CD14-positive monocyte (primary cell): ENCODE measurements around the gene KRTAP1-5. TPM values are rescaled to one million over a fixed set of nuclear protein-coding genes. Genes with fewer than 3 reads are reported as not detected.

Experiments used
- DNase-seq, 3 donors: peaks; one replicate each; pipeline ENCODE4 v3.0.0-alpha.2; 2011 to 2022
- H2AFZ ChIP-seq: 2 replicates; pipeline ENCODE4 v1.6.0; 2012; ENCODE audit warnings: mild to moderate bottlenecking, low read depth, low read length, inconsistent platforms; ENCODE audit not compliant: insufficient read depth, poor library complexity, severe bottlenecking
- H3K27ac ChIP-seq, 2 donors: 1 replicate in 1 of 2; 2 replicates in 1 of 2; pipeline ENCODE4 v1.5.1; 2012 to 2013; ENCODE audit warnings: low read length in 2 of 2, control low read depth in 1 of 2, inconsistent platforms in 1 of 2, low read depth in 1 of 2, mild to moderate bottlenecking in 1 of 2
- H3K27me3 ChIP-seq, 2 donors: one replicate each; pipeline versions ENCODE4 v1.6.0 to v1.6.1; 2011 to 2013; ENCODE audit warnings: low read length in 2 of 2; ENCODE audit not compliant: control insufficient read depth in 2 of 2, insufficient read depth in 2 of 2
- H3K36me3 ChIP-seq, 2 donors: replicated peaks in 1 of 2; 1 replicate in 1 of 2; 2 replicates in 1 of 2; pipeline versions ENCODE4 v1.5.1 to v1.6.1; 2012 to 2013; ENCODE audit warnings: low read length in 2 of 2, control low read depth in 1 of 2, inconsistent platforms in 1 of 2, mild to moderate bottlenecking in 1 of 2; ENCODE audit not compliant: insufficient read depth in 2 of 2, control insufficient read depth in 1 of 2
- H3K4me1 ChIP-seq, 2 donors: 1 replicate in 1 of 2; 2 replicates in 1 of 2; pipeline versions ENCODE4 v1.5.1 to v1.6.1; 2012 to 2013; ENCODE audit warnings: low read length in 2 of 2, control low read depth in 1 of 2, inconsistent platforms in 1 of 2, mild to moderate bottlenecking in 1 of 2, moderate library complexity in 1 of 2; ENCODE audit not compliant: insufficient read depth in 2 of 2, control insufficient read depth in 1 of 2
- H3K4me2 ChIP-seq: replicated peaks from 2 replicates; pipeline ENCODE3; 2012; ENCODE audit warnings: low read length, moderate library complexity, mild to moderate bottlenecking; ENCODE audit not compliant: poor library complexity, severe bottlenecking; ENCODE audit errors: extremely low read depth
- H3K4me3 ChIP-seq, 3 experiments: fragments of 200-600 bp in 1 of 3; sonication (generic) in 1 of 3; replicated peaks in 1 of 3; 1 replicate in 2 of 3; 2 replicates in 1 of 3; pipeline ENCODE4 v1.5.1; 2011 to 2013; ENCODE audit warnings: low read length in 3 of 3, mild to moderate bottlenecking in 3 of 3, control low read depth in 2 of 3, low read depth in 2 of 3, inconsistent platforms in 1 of 3, moderate library complexity in 1 of 3
- H3K79me2 ChIP-seq: 2 replicates; pipeline ENCODE4 v1.6.0; 2012; ENCODE audit warnings: mild to moderate bottlenecking, control low read depth, inconsistent platforms, low read length, moderate library complexity; ENCODE audit not compliant: insufficient read depth
- H3K9ac ChIP-seq: 2 replicates; pipeline ENCODE4 v1.6.0; 2017; ENCODE audit warnings: low read length, mild to moderate bottlenecking; ENCODE audit not compliant: insufficient read depth, poor library complexity, severe bottlenecking
- H3K9me3 ChIP-seq, 2 donors: replicated peaks in 1 of 2; 1 replicate in 1 of 2; 2 replicates in 1 of 2; pipeline versions ENCODE4 v1.5.1 to v1.6.1; 2012 to 2013; ENCODE audit warnings: low read length in 2 of 2, control low read depth in 1 of 2; ENCODE audit not compliant: control insufficient read depth in 1 of 2, insufficient read depth in 1 of 2
- H4K20me1 ChIP-seq: 2 replicates; pipeline ENCODE4 v1.6.0; 2012; ENCODE audit warnings: mild to moderate bottlenecking, low read length, control low read depth, moderate library complexity; ENCODE audit not compliant: insufficient read depth
- H3K27ac Mint-ChIP-seq, 7 donors: one replicate each; pipeline ENCODE4 v1.8.0; 2020; ENCODE audit warnings: mild to moderate bottlenecking in 7 of 7, mixed read lengths in 7 of 7, moderate library complexity in 6 of 7, inconsistent platforms in 2 of 7
- H3K27me3 Mint-ChIP-seq, 3 donors: one replicate each; pipeline ENCODE4 v1.8.0; 2021 to 2022; ENCODE audit warnings: low read depth in 3 of 3, mild to moderate bottlenecking in 3 of 3, mixed read lengths in 3 of 3, moderate library complexity in 3 of 3, inconsistent platforms in 1 of 3
- H3K36me3 Mint-ChIP-seq, 2 donors: one replicate each; pipeline ENCODE4 v1.8.0; 2020; ENCODE audit warnings: mixed read lengths in 2 of 2, inconsistent platforms in 1 of 2, mild to moderate bottlenecking in 1 of 2
- H3K4me1 Mint-ChIP-seq: one replicate; pipeline ENCODE4 v1.8.0; 2020; ENCODE audit warnings: mild to moderate bottlenecking, mixed read lengths
- H3K4me3 Mint-ChIP-seq, 2 donors: one replicate each; pipeline ENCODE4 v1.8.0; 2020; ENCODE audit warnings: mild to moderate bottlenecking in 2 of 2, mixed read lengths in 2 of 2, moderate library complexity in 1 of 2
- H3K9me3 Mint-ChIP-seq, 7 donors: one replicate each; pipeline ENCODE4 v1.8.0; 2020 to 2022; ENCODE audit warnings: mixed read lengths in 7 of 7, mild to moderate bottlenecking in 6 of 7, moderate library complexity in 6 of 7, inconsistent platforms in 2 of 7
- WGBS: methylation state at CpG from one replicate; pipeline ENCODE4 v1.1.5; 2013; ENCODE audit warnings: missing lambda C conversion rate; ENCODE audit not compliant: insufficient coverage; 5-methylcytosine and 5-hydroxymethylcytosine counted together
- intact Hi-C, 2 donors: fragments of 100-400 bp; cut with micrococcal nuclease; formaldehyde crosslinking; loops; one replicate each; pipeline versions ENCODE4 v1.15.0 to v1.15.1; 2023
- polyA plus RNA-seq, 3 donors: library from polyadenylated mRNA; depleted of rRNA in 1 of 3; unstranded in 2 of 3; stranded (reverse) in 1 of 3; fragments of 300-500 nt in 2 of 3; fragments of >200 nt in 1 of 3; fragmentation: Illumina TruSeq in 2 of 3; gene quantifications; 1 replicate in 2 of 3; 2 replicates in 1 of 3; pipeline ENCODE4 v1.2.3, GENCODE V29; 2012 to 2021
- TF ChIP-seq, protein P1 (sequence below): fragments of 200-600 bp; IDR thresholded peaks from one replicate; pipeline ENCODE4 v1.8.0; 2022; ENCODE audit warnings: antibody characterized with exemption, mild to moderate bottlenecking

Gene KRTAP1-5
- polyA plus RNA-seq, 3 donors: not detected

DNA sequence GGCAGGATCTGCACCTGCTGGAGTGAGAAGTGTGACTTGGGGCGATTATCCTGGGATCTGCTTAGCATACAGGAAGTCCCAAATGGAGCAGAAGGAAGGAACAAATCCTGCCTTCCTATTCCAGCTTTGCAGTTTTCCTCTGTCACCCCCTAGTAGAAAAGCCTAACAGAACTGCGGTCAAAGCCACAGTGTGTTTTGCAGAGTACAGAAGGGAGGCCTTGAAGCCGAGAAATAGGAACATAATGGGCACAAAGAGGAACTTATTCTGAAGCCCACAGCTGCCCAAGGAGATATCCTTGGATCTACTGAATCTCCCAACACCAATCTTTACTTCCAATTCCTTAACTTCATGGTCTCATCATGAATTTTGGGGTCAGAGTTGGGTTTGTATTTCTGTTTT lies 8.5 kb downstream of the KRTAP1-5 start:
- H3K27ac Mint-ChIP-seq: no peak overlapping the region

DNA sequence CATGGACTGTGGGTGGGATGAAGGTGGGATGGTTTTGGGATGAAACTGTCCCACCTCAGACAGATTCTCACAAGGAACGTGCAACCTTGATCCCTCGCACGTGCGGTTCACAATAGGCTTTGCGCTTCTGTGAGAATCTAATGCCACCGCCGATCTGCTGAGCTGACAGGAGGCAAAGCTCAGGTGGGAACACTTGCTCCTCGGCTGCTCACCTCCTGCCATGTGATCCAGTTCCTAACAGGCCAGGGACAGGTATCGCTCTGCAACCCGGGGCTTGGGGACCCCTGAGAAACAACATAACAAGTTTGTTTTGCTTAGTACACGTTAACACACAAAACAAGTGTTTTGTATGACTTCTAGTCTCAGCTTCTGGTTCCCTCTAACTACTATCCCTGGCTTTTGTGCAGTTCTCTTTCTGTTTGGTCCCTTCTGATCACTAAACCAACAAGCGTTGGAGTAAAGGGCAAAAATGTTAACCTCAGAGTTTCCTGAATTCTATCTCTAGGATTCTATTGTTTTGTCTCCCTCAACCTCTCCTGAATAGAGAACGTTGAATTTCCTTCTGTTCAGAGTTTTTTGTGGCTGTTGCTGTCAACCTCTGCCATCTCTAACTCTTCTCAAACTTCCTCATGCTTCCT lies 10.3 kb downstream of the KRTAP1-5 start:
- H2AFZ ChIP-seq: no peak overlapping the region
- no peaks in the 10 kb centered on the region for H3K4me1 Mint-ChIP-seq
- H3K4me3 Mint-ChIP-seq: no peak overlapping the region

More for the DNA sequence above, 8.5 kb downstream of the KRTAP1-5 start:
- no peaks in the 10 kb centered on the region for H4K20me1 ChIP-seq
- H3K9ac ChIP-seq: no peak overlapping the region
- no peaks in the 10 kb centered on the region for H3K36me3 ChIP-seq
- H3K4me1 Mint-ChIP-seq: no peaks in the 10 kb centered on the region
- no peaks in the 10 kb centered on the region for H3K9me3 ChIP-seq
- peaks cover 0 to 6% (median 0%) of the 10 kb centered on the region in 7 donors for H3K9me3 Mint-ChIP-seq
- WGBS: no CpG with 5 or more reads among the region's 3 CpGs
- no peaks in the 10 kb centered on the region for H3K27me3 ChIP-seq
- no peak overlapping the region for H3K4me3 Mint-ChIP-seq
- no peak overlapping the region for H3K4me2 ChIP-seq
- H3K4me1 ChIP-seq: no peaks in the 10 kb centered on the region
- H3K36me3 Mint-ChIP-seq: no peaks in the 10 kb centered on the region
- no peak overlapping the region for H3K4me3 ChIP-seq
- TF ChIP-seq, protein P1, sequence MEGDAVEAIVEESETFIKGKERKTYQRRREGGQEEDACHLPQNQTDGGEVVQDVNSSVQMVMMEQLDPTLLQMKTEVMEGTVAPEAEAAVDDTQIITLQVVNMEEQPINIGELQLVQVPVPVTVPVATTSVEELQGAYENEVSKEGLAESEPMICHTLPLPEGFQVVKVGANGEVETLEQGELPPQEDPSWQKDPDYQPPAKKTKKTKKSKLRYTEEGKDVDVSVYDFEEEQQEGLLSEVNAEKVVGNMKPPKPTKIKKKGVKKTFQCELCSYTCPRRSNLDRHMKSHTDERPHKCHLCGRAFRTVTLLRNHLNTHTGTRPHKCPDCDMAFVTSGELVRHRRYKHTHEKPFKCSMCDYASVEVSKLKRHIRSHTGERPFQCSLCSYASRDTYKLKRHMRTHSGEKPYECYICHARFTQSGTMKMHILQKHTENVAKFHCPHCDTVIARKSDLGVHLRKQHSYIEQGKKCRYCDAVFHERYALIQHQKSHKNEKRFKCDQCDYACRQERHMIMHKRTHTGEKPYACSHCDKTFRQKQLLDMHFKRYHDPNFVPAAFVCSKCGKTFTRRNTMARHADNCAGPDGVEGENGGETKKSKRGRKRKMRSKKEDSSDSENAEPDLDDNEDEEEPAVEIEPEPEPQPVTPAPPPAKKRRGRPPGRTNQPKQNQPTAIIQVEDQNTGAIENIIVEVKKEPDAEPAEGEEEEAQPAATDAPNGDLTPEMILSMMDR: no peak
- H2AFZ ChIP-seq: no peak overlapping the region
- peaks cover 0 to 2% (median 2%) of the 10 kb centered on the region in 3 donors for H3K27me3 Mint-ChIP-seq
- H3K79me2 ChIP-seq: no peaks in the 10 kb centered on the region
- no peak overlapping the region for H3K27ac ChIP-seq
- no peak for DNase-seq
- intact Hi-C loops: no loop called here

More for the DNA sequence above, 10.3 kb downstream of the KRTAP1-5 start:
- H3K4me2 ChIP-seq: no peak overlapping the region
- no peak for DNase-seq
- peaks cover 0 to 6% (median 0%) of the 10 kb centered on the region in 7 donors for H3K9me3 Mint-ChIP-seq
- no peaks in the 10 kb centered on the region for H3K79me2 ChIP-seq
- H3K4me1 ChIP-seq: no peaks in the 10 kb centered on the region
- intact Hi-C loops: no loop called here
- WGBS: 86% methylated on average over 9 of the region's 13 CpGs
- no peaks in the 10 kb centered on the region for H3K27me3 ChIP-seq
- H4K20me1 ChIP-seq: no peaks in the 10 kb centered on the region
- no peaks in the 10 kb centered on the region for H3K9me3 ChIP-seq
- TF ChIP-seq, protein P1: no peak
- no peaks in the 10 kb centered on the region for H3K36me3 Mint-ChIP-seq
- peaks cover 0 to 2% (median 2%) of the 10 kb centered on the region in 3 donors for H3K27me3 Mint-ChIP-seq
- H3K9ac ChIP-seq: no peak overlapping the region
- no peak overlapping the region for H3K27ac ChIP-seq
- no peak overlapping the region for H3K27ac Mint-ChIP-seq
- H3K4me3 ChIP-seq: no peak overlapping the region
- no peaks in the 10 kb centered on the region for H3K36me3 ChIP-seq
